Right cardiac atrium (tissue), 5 donors: ENCODE data around the gene NUDT5. TPM values are rescaled to one million over a fixed set of nuclear protein-coding genes. Genes with fewer than 3 reads are reported as not detected.
"Not testable (repeated sequence)": the region's sequence is repeated elsewhere in the genome, so short reads cannot be mapped to it uniquely, and the experiment has no call there.

Experiments used
- ATAC-seq, 2 donors: fragments of 200-7000 bp; cut with Tn5 transposase; one replicate each; pipeline versions ENCODE4 v1.8.0 to v1.9.1; 2020; ENCODE audit warnings: moderate library complexity in 2 of 2, mild to moderate bottlenecking in 1 of 2
- DNase-seq, 3 donors: peaks; one replicate each; pipeline ENCODE4 v3.0.0-alpha.2; 2020
- H3K27ac ChIP-seq: one replicate; pipeline ENCODE4 v1.5.1; 2013; ENCODE audit warnings: mild to moderate bottlenecking, low read length, control low read depth, moderate library complexity
- H3K27me3 ChIP-seq: one replicate; pipeline ENCODE4 v1.6.1; 2013; ENCODE audit not compliant: control insufficient read depth, insufficient read depth
- H3K4me1 ChIP-seq: one replicate; pipeline ENCODE4 v1.6.1; 2013; ENCODE audit warnings: low read length; ENCODE audit not compliant: control insufficient read depth, insufficient read depth
- H3K4me3 ChIP-seq: one replicate; pipeline ENCODE4 v1.5.1; 2013; ENCODE audit warnings: low read length, control low read depth
- H3K9me3 ChIP-seq: one replicate; pipeline ENCODE4 v1.6.1; 2013; ENCODE audit warnings: low read length; ENCODE audit not compliant: control insufficient read depth
- WGBS: extraction: QIAGEN DNeasy Blood & Tissue Kit; methylation state at CpG from one replicate; pipeline ENCODE4 v1.1.7; 2013; 5-methylcytosine and 5-hydroxymethylcytosine counted together
- intact Hi-C, 4 donors: fragments of 100-400 bp; cut with DNase I; formaldehyde crosslinking; loops; one replicate each; pipeline versions ENCODE4 v1.11.0 to v1.14.0; 2022 to 2023
- polyA plus RNA-seq: library from polyadenylated mRNA; stranded (reverse); fragments of 200-250 nt; gene quantifications from one replicate; pipeline ENCODE4 v1.2.3, GENCODE V29; 2013
- total RNA-seq, 4 donors: library from RNA; stranded (reverse); fragmentation: NEBNext Ultra II Directional; extraction: Animal tissue kit (Norgen Biotek cat#: 25700); gene quantifications; one replicate each; pipeline ENCODE4 v1.2.1, GENCODE V29; 2021
- donor health status: healthy with polysubstance abuse.
- donor health status: DM: no; HTN: yes; CAD: no.
- donor health status: DM: no; HTN: no; CAD: no.
- donor health status: DM: no; HTN: yes; CAD: no; lungs with severe emphysema.
- donor health status: DM: yes; HTN: yes; CAD: no.

NUDT5 gene
- total and polyA plus RNA-seq, 5 donors, result 9.4 to 13.8 (median 12.7) TPM

GRCh38 chr10:12226438-12226837 is 30.7 kb upstream of the NUDT5 start:
- H3K9me3 ChIP-seq, H3K27me3 ChIP-seq, H3K27ac ChIP-seq, H3K4me1 ChIP-seq, DNase-seq, H3K4me3 ChIP-seq, ATAC-seq, intact Hi-C loops: not testable (repeated sequence)
- WGBS, result 96% methylated on average over 28 of the region's 28 CpGs

GRCh38 chr10:12225444-12225843 is 29.8 kb upstream of the NUDT5 start:
- H3K4me3 ChIP-seq, result no peak overlapping the region
- no peak overlapping the region for H3K27ac ChIP-seq
- 89% methylated on average over 2 of the region's 2 CpGs for WGBS
- DNase-seq, result no peak
- H3K4me1 ChIP-seq, result no peaks in the 10 kb centered on the region
- H3K27me3 ChIP-seq, result no peaks in the 10 kb centered on the region
- intact Hi-C loops, result no loop called here
- H3K9me3 ChIP-seq, result no peaks in the 10 kb centered on the region
- ATAC-seq, result no peak

- Histone ChIP-seq H3K9me3 (no peaks in the 10 kb centered on the region), H3K4me1 (no peaks in the 10 kb centered on the region), H3K27ac (peak overlapping the region; percentile 70), H3K4me3 (no peak overlapping the region), H3K27me3 (no peaks in the 10 kb centered on the region)
- WGBS, result 82% methylated on average over 10 of the region's 10 CpGs
- DNase-seq (no peak), ATAC-seq (no peak)
- intact Hi-C loops, result no loop called here
Measured at GRCh38 chr10:12221323-12222298, 25.9 kb upstream of the NUDT5 start.

GRCh38 chr10:12218991-12219390 is 23.3 kb upstream of the NUDT5 start:
- H3K9me3 ChIP-seq, result no peaks in the 10 kb centered on the region
- H3K27ac ChIP-seq, result no peak overlapping the region
- WGBS, result 84% methylated on average over 8 of the region's 8 CpGs
- DNase-seq, result no peak
- no peaks in the 10 kb centered on the region for H3K4me1 ChIP-seq
- H3K4me3 ChIP-seq, result no peak overlapping the region
- H3K27me3 ChIP-seq, result no peaks in the 10 kb centered on the region
- intact Hi-C loops, result no loop called here
- ATAC-seq, result no peak

- Histone ChIP-seq H3K4me1 (no peaks in the 10 kb centered on the region), H3K27me3 (no peaks in the 10 kb centered on the region), H3K9me3 (no peaks in the 10 kb centered on the region), H3K27ac (no peak overlapping the region), H3K4me3 (peak overlapping the region; percentile 29)
- ATAC-seq (peak in 1 of 2 donors; percentile 35), DNase-seq (no peak)
- intact Hi-C loops, result no loop called here
- 28% methylated on average over 6 of the region's 6 CpGs for WGBS
Measured at GRCh38 chr10:12214763-12215218, 19.1 kb upstream of the NUDT5 start.

- DNase-seq (no peak), ATAC-seq (no peak)
- Histone ChIP-seq H3K4me1 (no peaks in the 10 kb centered on the region), H3K27ac (no peak overlapping the region), H3K9me3 (no peaks in the 10 kb centered on the region), H3K4me3 (no peak overlapping the region), H3K27me3 (no peaks in the 10 kb centered on the region)
- intact Hi-C loops, result no loop called here
- WGBS, result 78% methylated on average over 4 of the region's 4 CpGs
Measured at GRCh38 chr10:12214093-12214492, 18.4 kb upstream of the NUDT5 start.

GRCh38 chr10:12213621-12214020 is 17.9 kb upstream of the NUDT5 start:
- H3K4me1 ChIP-seq, result no peaks in the 10 kb centered on the region
- 69% methylated on average over 3 of the region's 3 CpGs for WGBS
- H3K4me3 ChIP-seq, result no peak overlapping the region
- ATAC-seq, result no peak
- no peak for DNase-seq
- H3K27me3 ChIP-seq, result no peaks in the 10 kb centered on the region
- no peaks in the 10 kb centered on the region for H3K9me3 ChIP-seq
- intact Hi-C loops, result no loop called here
- no peak overlapping the region for H3K27ac ChIP-seq

- Histone ChIP-seq H3K4me3 (no peak overlapping the region), H3K27ac (no peak overlapping the region), H3K9me3 (no peaks in the 10 kb centered on the region), H3K4me1 (no peaks in the 10 kb centered on the region), H3K27me3 (no peaks in the 10 kb centered on the region)
- ATAC-seq (no peak), DNase-seq (no peak)
- WGBS, result 93% methylated on average over 3 of the region's 3 CpGs
- intact Hi-C loops, result no loop called here
Measured at GRCh38 chr10:12212454-12212853, 16.8 kb upstream of the NUDT5 start.

- Histone ChIP-seq H3K27ac (no peak overlapping the region), H3K4me1 (no peaks in the 10 kb centered on the region), H3K27me3 (no peaks in the 10 kb centered on the region), H3K4me3 (no peak overlapping the region), H3K9me3 (no peaks in the 10 kb centered on the region)
- ATAC-seq (no peak), DNase-seq (no peak)
- intact Hi-C loops, result no loop called here
- 94% methylated on average over 5 of the region's 5 CpGs for WGBS
Measured at GRCh38 chr10:12208460-12208859, 12.8 kb upstream of the NUDT5 start.

GRCh38 chr10:12207114-12207513 is 11.4 kb upstream of the NUDT5 start:
- Histone ChIP-seq H3K27ac (no peak overlapping the region), H3K27me3 (no peaks in the 10 kb centered on the region), H3K4me1 (no peaks in the 10 kb centered on the region), H3K4me3 (no peak overlapping the region), H3K9me3 (no peaks in the 10 kb centered on the region)
- intact Hi-C loops, result no loop called here
- ATAC-seq, result no peak
- WGBS, result 81% methylated on average over 3 of the region's 3 CpGs
- no peak for DNase-seq

- no peak for DNase-seq
- no peak for ATAC-seq
- WGBS, result 90% methylated on average over 3 of the region's 3 CpGs
- Histone ChIP-seq H3K4me1 (no peaks in the 10 kb centered on the region), H3K9me3 (no peaks in the 10 kb centered on the region), H3K27ac (no peak overlapping the region), H3K27me3 (no peaks in the 10 kb centered on the region), H3K4me3 (no peak overlapping the region)
- intact Hi-C loops, result no loop called here
Measured at GRCh38 chr10:12205082-12205481, 9.4 kb upstream of the NUDT5 start.
